Measurements from ENCODE around the gene METTL21A.
"Not testable (repeated sequence)": the region's sequence is repeated elsewhere in the genome, so short reads cannot be mapped to it uniquely, and the experiment has no call there.

The METTL21A gene

DNA sequence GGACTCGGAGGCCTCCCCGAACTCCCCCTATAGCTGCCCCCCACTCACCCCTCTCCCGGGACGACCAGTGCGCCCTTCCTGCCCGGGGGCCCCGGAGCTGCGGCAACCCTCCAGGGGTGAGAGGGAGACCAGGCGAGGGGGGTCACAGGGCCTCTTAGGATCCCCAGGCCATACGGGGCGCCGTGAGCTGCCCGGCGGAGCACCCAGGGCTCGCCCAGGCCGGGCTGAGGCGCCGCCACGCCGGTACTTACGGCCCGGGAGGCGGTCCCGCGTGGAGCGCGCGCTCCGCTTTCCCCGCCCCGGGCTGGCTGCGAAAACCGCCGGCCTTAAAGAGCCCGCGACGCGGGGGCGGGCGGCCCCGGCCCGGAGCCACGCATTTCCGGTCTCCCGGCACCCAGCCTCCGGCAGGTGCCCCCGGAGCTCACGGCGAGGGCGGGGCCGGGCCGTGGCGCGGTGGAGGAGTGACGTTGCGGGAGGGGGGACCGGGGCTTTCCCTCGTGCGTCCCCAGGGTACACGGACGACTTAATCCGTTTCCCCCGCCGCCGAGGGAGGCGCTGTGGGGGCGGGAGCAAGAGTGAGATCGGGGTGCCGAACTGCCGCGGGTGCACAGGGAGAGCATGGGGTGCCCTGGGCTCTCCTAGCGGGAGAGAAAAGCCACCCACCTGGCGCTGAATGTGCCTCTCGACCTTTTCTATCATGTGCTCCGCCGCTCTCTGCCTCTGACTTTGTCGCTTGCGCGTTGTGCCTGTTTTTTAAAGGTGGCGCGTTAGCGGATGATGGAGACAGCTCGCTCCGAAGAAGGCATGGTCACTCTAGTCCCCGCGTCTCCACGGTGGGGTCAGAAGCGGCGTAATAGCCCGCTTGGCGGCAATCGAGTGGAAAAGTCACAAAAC lies at the start of gene METTL21A:
Gene METTL21A (minus strand): TSS at position 381 of the 894 bp plus-strand sequence. CDS start 1,019 bp downstream, outside the sequence.
- peak; percentile 85 to 95 (median 93) for DNase-seq (ENCODE audit: low read depth in 3 of 3)

DNA sequence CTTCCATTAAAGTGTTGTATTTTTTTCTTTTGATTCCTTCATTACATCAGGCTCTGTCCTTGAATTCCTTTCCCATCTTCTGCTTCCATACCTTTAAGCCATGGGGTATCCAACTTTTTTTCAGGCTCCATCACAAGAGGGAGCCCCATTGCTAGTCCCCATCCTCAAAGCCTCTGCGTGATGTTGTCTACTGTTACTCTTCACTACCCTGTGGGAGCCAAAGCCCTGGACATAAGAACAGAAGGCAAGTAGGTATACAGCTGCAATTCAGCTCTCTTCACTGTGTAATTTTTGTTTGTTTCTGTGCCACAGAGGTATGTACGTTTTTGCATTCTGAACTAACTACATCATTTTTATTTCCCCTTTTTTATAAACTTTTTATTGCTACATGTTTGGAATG lies 49.6 kb upstream of the METTL21A start:
- no peak for DNase-seq (ENCODE audit: low read depth in 3 of 3)

GRCh38 chr2:207674266-207674774 lies 49.1 kb upstream of the METTL21A start:
- no peak for DNase-seq (ENCODE audit: low read depth in 3 of 3)

DNA sequence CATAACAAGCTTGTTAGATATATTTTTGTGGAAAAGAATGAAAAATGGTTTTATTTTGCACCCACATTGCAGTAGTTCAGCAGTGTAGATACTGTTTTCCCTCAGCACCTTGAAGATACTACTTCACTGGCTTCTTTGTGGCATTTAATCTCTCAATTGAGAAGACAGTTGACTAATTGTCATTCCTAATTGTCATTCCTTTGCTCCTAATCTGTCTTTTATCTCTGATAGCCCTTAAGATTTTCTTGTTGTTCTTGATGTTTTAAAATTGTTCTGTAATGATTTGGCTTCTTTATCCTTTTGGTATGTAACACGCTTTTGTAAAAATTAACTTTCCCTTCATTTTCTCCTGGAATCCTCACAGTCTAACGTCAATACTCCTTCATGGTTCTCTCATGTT lies 48.2 kb upstream of the METTL21A start:
- DNase-seq (ENCODE audit: low read depth in 3 of 3) = no peak

DNA sequence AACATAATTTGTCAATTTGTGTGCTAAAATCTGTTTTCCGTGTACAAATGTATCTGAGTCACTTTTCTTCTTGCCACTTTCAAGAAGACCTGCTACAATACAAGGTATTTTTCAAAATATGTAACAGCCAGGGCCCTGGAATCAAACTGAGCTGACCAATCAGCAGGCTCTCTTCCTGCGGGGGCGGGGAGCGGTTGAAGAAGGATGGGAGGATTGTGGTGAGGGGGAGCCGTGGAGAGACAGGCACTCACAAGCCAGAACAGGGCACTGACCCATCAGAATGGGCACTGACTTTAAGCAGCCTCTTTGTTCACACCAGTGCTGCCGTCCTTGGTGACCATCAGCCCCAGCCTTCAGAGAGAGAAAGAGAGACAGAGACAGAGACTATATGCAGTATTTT lies 45.7 kb upstream of the METTL21A start:
- DNase-seq (ENCODE audit: low read depth in 3 of 3) = no peak

- no peak for DNase-seq (ENCODE audit: low read depth in 3 of 3)
Observed at GRCh38 chr2:207663870-207664545, 38.8 kb upstream of the METTL21A start.

DNA sequence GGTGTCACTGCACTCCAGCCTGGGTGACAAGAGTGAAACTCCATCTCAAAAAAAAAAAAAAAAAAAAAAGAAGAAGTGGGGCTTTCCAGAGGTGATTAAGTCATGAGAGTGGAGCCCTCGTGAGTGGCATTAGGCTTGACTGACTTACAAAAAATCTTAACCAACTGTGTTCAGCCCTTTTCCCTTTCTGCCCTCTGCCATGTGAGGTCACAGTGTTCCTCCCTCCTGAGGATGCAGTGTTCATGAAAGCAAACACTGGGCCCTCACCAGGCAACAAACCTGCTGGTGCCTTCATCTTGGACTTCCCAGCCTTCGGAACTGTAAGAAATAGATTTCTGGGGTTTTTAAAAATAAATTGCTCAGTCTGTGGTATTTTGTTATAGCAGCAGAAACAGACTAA lies 37.0 kb upstream of the METTL21A start:
- no peak for DNase-seq (ENCODE audit: low read depth in 3 of 3)

DNA sequence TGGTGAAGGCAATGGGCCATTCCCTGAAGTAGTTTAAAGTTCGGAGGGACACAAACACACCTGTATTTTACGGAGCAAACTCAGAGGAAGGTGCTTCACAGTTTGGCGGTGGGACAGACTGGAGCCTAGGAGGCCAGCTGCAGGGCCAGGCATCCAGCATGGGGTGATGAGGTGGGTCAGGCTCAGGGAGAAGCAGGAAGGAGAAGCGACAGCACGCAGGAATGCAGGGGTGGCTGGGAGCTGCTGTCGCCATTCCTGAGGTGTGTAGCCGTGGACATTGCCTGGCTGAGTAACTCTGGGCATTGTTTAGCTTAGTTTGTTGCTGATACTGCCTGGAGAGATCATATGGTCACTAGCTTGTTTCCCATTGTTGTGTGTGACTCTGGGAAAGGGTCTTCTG lies 35.8 kb upstream of the METTL21A start:
- no peak for DNase-seq (ENCODE audit: low read depth in 3 of 3)

- DNase-seq (ENCODE audit: low read depth in 3 of 3) = no peak
Observed at GRCh38 chr2:207658156-207658555, 33.0 kb upstream of the METTL21A start.

DNA sequence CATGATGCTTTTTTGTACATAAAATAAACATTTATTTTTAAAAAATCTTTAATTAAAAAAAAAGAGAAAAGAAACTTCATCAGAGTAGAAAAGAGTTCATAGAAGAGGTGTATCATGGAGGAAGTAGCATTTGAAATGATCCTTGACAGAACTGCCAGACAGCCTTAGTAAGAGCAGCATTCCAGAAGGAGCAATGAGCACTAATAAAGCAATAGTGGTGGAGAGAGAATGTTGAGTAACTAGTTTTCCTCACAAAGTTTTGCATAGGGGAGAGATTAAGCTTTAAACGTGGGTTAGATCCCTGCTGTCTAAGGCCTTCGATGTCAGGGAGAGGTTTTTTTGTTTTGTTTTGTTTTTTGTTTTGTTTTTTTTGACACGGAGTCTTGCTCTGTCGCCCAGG lies 29.8 kb upstream of the METTL21A start:
- DNase-seq (ENCODE audit: low read depth in 3 of 3) = no peak

- DNase-seq (ENCODE audit: low read depth in 3 of 3) = not testable (repeated sequence)
Observed at GRCh38 chr2:207646582-207646981, 21.4 kb upstream of the METTL21A start.

DNA sequence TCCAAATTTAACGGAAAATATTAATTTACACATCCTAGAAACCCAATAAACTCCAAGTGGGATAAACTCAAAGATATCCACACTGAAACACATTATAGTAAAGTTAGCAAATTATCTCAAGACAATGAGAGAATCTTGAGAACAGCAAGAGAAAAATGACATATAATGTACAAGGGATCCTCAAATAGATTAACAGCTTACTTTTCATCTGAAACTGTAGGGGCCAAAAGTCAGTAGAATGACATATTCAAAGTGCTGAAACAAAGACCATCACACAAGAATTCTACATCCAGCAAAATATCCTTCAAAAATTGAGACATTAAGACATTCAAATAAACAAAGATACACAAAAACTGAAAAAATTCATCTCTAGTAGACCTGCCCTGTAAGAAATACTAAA lies 18.7 kb upstream of the METTL21A start:
- no peak for DNase-seq (ENCODE audit: low read depth in 3 of 3)

DNA sequence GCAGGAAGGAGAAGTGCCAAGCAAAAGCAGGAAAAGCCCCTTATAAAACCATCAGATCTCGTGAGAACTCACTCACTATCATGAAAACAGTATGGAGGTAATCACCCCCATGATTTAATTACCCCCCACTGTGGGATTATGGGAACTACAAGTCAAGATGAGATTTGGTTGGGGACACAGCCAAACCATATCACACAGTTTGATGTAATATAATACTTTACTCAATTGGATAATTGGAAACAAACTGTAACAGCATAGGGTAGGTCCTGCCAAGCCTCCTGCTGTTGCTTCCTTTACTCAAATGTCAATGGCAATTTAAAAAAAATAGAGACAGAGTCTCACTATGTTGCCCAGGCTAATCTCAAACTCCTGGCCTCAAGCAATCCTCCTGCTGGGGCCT lies 15.5 kb upstream of the METTL21A start:
- DNase-seq (ENCODE audit: low read depth in 3 of 3) = no peak

- no peak for DNase-seq (ENCODE audit: low read depth in 3 of 3)
Observed at GRCh38 chr2:207640160-207640559, 15.0 kb upstream of the METTL21A start.

DNA sequence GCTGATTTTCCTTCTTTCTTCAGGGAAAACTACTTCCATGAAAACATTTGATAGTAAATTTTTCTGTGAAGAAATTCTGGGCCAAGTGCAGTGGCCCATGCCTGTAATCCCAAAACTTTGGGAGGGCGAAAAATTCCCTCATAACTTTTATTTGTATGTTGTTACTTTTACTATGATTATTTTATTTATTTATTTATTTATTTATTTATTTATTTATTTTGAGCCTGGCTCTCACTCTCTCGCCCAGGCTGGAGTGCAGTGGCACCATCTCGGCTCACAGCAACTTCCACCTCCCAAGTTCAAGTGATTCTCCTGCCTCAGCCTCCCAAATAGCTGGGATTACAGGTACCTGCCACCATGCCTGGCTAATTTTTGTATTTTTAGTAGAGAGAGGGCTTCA lies 14.1 kb upstream of the METTL21A start:
- DNase-seq (ENCODE audit: low read depth in 3 of 3) = not testable (repeated sequence)

- DNase-seq (ENCODE audit: low read depth in 3 of 3) = no peak
Observed at GRCh38 chr2:207635468-207636200, 10.4 kb upstream of the METTL21A start.

DNA sequence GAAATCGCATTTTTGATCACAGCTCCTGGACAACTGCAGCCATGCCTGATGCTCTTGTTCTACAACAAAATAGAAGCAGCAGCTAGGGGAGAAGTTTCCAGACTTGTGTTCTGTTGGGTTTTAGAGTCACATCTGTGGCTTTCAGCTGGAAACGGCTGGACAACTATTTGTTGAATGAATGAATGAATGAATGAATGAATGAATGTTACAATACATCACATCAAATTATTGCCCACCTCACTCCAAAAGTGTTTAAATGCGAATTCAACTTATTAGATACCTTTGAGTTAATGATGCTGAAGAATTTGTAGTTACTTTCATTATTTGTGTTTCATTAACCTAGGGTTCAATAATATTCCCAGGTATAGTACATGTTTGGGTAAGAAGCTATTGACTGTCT lies 8.5 kb upstream of the METTL21A start:
- no peak for DNase-seq (ENCODE audit: low read depth in 3 of 3)

DNA sequence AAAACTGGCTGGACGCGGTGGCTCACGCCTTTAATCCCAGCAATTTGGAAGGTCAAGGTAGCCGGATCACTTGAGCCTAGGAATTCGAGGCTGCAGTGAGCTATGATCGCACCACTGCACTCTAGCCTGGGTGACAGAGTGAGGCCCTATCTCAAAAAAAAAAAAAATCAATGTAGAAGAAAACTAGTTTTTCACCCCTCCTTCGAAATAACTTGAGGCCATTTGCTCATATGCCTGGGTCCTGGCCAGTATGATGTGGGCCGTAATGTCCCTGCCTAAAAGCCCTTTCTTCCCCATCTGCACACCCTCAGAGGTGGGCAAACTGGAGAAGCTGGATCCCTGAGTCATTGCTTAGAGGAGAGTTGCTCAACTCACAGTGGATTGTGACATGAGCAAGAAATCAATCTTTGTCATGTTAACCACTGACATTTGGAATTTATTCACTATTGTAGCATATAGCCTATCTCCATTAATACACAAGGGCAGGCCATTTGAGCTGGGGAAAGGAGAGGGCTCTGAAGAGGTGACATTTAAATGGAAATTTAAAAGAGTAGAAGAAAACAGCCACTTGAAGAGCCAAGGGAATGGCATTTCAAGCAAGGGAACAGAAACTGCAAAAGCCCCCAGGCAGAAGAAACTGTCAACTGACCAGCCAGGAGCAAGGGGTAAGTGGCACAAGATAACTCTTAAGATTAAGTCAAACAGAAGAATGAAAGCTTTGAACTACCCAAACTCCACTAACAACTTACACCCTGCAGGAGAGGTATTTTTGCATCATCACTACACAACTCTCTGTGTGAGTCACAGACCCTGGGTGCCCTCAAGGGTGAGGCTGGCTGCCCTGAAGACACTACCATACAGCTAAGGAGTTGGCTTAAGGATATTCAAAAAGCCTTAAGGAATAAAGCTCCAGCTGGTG lies 7.6 kb upstream of the METTL21A start:
- DNase-seq (ENCODE audit: low read depth in 3 of 3) = no peak

GRCh38 chr2:207630491-207630890 lies 5.3 kb upstream of the METTL21A start:
- DNase-seq (ENCODE audit: low read depth in 3 of 3) = no peak

- DNase-seq (ENCODE audit: low read depth in 3 of 3) = no peak
Observed at GRCh38 chr2:207629553-207629952, 4.4 kb upstream of the METTL21A start.
